HG02884 (cell line): Measurements from ENCODE around the gene SAMD10.
"Not testable (repeated sequence)": the region's sequence is repeated elsewhere in the genome, so short reads cannot be mapped to it uniquely, and the experiment has no call there.

Source experiments
- ATAC-seq: cut with Tn5 transposase; IDR thresholded peaks from one replicate; pipeline ENCODE4 v1.9.1; 2021; ENCODE audit warnings: mild to moderate bottlenecking, moderate library complexity; ENCODE audit not compliant: unreplicated experiment

Gene SAMD10

DNA sequence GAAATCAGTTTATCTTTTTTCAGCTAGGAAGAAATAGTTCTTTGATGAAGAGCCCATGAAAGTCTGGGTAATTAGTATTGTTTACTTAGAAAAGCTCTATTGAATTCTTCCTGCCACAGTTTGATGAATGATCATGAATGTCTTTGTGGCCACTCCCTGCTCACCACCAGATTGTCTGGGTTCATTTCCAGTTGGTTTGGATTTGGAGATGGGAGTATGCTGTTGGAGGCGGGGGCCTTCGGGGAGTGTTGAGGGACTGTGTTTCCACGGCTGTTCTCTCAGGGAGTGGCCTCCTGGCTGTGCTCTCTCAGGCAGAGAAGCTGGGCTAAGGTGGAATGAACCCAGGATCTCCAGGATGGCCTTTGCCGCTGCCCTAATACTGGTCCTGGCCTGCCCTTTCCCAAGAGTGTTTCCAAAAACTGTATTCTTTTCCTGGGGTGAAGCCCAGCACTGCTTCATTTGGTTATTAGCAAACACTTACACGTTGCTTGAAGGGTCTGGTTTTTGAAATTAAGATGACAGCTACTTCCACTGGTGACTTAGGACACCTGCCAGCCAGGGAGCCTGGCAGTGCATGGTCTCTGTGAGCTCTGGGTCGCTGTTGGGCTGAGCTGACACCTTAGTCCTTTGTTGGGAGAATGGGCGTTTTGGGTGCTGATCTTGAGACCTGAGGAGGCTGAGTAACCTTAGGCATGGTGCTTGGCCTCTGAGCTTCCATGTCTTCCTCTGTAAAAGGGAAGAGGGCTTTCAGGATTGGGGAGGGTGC, 24.7 kb upstream of the SAMD10 start:
- no peak for ATAC-seq

- ATAC-seq = no peak
Observed at GRCh38 chr20:64001607-64002011, 22.2 kb upstream of the SAMD10 start.

DNA sequence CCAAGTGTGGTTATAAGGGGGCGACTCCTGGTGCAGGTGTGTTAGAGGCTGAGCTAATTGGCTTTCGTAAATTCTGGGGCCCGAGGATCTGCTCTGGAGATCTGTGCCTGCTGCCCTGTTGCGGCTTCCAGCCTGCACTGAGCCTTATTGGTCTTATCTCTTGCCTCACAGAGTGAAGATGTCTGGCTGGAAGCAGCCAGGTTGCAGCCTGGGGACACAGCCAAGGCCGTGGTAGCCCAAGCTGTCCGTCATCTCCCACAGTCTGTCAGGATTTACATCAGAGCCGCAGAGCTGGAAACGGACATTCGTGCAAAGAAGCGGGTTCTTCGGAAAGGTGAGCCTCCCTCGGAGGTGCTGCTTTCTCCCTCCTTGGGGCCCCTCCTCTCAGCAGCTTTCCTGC, 21.5 kb upstream of the SAMD10 start:
- ATAC-seq = no peak

DNA sequence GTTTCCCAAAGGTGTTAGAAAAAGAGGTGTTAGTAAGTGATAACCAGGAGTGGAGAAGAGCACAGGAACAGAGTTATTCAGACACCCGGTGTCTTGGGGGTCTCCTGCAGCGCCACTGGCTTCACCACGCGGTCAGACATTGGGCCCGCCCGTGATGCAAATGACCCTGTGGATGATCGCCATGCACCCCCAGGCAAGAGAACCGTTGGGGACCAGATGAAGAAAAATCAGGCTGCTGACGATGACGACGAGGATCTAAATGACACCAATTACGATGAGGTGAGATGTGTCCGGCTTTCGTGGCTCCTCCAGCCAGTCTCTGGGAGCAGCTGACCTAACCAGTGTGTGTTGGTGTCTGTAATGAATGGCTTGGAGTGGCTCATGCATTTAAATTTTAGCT, 3.5 kb upstream of the SAMD10 start:
- no peak for ATAC-seq

- peak; percentile 45 for ATAC-seq
Observed at GRCh38 chr20:63980806-63981728, 1.6 kb upstream of the SAMD10 start, which contains the start of gene PRPF6. PRPF6 (plus strand) TSS chr20:63981132; CDS start chr20:63981246, 114 bp downstream.

GRCh38 chr20:63980317-63980805, 919 bp upstream of the SAMD10 start:
- ATAC-seq = no peak

DNA sequence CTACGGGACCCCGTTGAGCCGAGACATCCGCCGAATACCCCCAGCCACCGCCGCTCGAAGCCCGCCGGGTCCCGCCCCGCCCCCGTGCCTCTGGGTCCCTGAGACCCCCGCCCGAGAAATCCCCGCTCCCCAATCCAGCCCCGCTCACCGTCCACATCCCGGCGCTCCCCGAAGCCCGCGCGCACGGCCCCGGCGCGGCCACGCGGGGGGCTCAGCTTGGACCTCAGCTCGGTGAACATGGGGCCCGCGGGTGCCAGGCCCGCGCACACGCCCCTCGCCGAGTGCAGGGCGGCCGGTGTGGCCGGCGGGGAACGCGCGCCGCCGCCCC, 249 bp downstream of the SAMD10 start:
- ATAC-seq = no peak

DNA sequence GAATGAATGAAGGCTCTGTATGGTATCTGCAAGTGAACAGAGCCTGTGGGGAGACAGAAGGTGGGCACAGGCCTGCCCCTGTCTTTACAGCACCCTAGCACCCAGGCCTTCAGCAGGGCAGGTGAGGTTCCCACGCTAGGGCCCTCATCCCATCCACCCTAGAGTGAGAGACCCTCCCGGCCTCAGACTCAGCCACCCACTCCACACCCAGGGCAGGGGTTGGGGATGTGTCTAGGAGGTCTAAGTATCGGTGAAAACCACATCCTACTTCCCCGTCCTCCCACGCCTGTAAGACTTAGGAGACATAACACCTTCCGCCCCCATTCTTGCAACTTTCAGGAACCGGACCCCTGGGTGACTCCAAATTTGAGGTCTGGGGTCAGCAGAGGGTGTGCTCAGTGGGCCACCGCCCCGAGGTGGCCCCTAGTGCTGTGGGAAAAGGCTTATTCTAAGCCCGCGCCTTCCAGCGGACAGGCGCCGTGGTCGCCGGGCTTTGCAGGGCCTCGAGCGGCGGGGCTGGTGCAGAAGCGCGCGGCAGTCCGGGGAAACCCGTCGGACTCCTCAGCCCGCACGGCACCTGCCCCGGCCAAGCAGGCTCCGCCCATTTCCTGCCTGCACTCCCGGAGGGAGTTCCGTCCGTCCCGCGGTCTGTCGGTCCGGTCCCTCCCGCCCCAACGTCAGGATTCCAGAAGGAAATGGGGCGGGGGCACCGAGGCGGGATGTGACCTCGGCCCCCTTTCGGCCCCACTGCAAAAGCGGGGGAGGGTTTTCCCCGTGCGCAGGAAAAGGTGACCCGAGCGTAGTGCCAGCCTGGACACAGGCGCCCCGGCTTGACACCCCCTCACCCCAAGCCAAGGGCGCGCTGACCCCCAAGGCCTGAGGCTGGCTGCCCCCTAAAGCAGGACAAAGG, 868 bp downstream of the SAMD10 start:
- ATAC-seq = no peak

DNA sequence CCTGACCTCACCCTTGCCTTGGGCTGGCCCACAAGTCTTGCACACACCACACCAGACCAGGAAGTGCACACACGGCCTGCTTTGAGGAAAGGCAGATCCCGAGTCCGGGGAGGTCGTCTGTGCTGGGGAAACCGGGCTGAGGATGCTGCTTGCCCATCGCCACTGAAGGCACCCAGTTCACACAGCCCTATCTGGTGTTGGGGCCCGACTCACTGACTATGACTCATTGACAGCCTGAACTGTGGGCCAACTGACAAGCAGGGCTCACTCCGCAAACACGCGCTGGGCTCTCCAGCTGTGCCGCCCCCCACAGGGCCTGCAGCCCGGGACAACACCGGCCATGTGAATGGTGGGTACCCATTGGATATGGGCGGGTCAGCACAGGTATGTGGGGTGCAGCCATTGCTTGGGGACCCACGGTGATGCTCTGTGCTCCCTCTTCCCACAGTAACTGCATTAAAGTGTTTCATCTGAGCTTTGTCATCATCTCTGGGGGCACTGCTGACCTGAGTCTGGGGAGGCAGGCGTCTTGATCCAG, 1.6 kb downstream of the SAMD10 start:
- no peak for ATAC-seq

GRCh38 chr20:63976980-63977738, 2.3 kb downstream of the SAMD10 start:
- no peak for ATAC-seq

- ATAC-seq = not testable (repeated sequence)
Observed at GRCh38 chr20:63976511-63976910, 2.9 kb downstream of the SAMD10 start.

DNA sequence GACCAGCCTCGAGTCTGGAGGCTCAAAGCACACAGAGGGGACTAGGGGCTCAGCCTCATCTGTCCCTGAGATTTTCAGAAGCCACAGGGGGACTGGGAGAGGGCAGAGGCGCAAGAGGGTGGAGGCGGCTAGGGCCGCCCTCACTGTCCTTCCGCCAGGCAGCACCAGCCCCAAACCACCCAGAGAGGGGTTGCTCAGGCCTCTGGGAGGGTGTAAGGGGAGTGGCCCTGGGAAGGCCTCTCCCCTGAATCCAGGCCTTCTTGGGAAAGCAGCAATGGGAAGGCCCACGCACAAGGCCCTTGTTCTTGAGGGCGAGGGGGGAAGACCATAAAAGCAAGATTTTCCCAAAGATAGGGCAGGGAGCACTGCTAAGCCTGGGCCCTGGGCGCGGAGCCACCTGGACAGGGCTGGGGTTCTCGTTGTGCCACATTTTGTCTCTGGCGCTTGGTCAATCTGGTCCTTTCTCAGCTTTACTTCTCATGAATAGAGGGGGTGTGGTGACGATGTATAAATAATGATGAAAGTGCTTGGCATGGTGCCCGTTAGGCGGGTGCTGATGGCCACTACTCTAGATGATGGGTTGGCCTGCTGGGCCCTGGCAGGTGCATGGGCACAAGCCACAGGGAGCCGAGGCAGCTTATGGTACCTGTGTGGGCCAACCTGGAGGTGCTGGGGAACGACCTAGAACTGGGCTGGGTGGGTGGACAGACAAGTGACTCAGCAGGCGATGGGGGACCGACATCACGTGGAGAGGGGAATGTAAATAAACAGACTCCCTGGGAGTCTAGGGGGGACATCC, 4.8 kb downstream of the SAMD10 start:
- ATAC-seq = no peak

GRCh38 chr20:63973636-63974401, 5.6 kb downstream of the SAMD10 start:
- no peak for ATAC-seq

GRCh38 chr20:63973160-63973479, 6.3 kb downstream of the SAMD10 start:
- no peak for ATAC-seq

GRCh38 chr20:63972312-63973159, 6.9 kb downstream of the SAMD10 start:
- no peak for ATAC-seq

GRCh38 chr20:63971960-63972311, 7.5 kb downstream of the SAMD10 start:
- not testable (repeated sequence) for ATAC-seq

GRCh38 chr20:63970714-63971431, 8.6 kb downstream of the SAMD10 start:
- no peak for ATAC-seq
